HG03432 (cell line): ENCODE results near the gene RNF151.
A peak's percentile ranks its signal among the peaks of the same experiment; 100 is the strongest.
"Not testable (repeated sequence)": the region's sequence is repeated elsewhere in the genome, so short reads cannot be mapped to it uniquely, and the experiment has no call there.

Source experiments
- ATAC-seq: cut with Tn5 transposase; IDR thresholded peaks from one replicate; pipeline ENCODE4 v1.9.1; 2021; ENCODE audit warnings: mild to moderate bottlenecking, moderate library complexity; ENCODE audit not compliant: unreplicated experiment

The RNF151 gene

GRCh38 chr16:1958715-1959268 lies 7.9 kb upstream of the RNF151 start:
- ATAC-seq = no peak

GRCh38 chr16:1959269-1960039 lies 7.2 kb upstream of the RNF151 start, which contains the start of gene NDUFB10:
NDUFB10 (plus strand) TSS chr16:1959538; CDS start chr16:1959625, 87 bp downstream.
- peak; percentile 75 for ATAC-seq

- ATAC-seq = no peak
These were observed 5.7 kb upstream of the RNF151 start for GRCh38 chr16:1960665-1961630.

GRCh38 chr16:1961651-1962067 lies 5.0 kb upstream of the RNF151 start:
- no peak for ATAC-seq

GRCh38 chr16:1962161-1963153 lies 4.2 kb upstream of the RNF151 start:
- ATAC-seq = not testable (repeated sequence)

- ATAC-seq = peak; percentile 8
These were observed 2.7 kb upstream of the RNF151 start for GRCh38 chr16:1963806-1964505.

GRCh38 chr16:1964506-1965395 lies 1.9 kb upstream of the RNF151 start, which contains the start of gene RPS2:
RPS2 (minus strand) TSS chr16:1964826; CDS start chr16:1964625, 201 bp downstream.
- ATAC-seq = peak; percentile 82

GRCh38 chr16:1965396-1966001 lies 1.2 kb upstream of the RNF151 start:
- ATAC-seq = no peak

- no peak for ATAC-seq
These were observed 1.7 kb downstream of the RNF151 start for GRCh38 chr16:1968146-1968953.

- peak; percentile 77 for ATAC-seq
These were observed 5.3 kb downstream of the RNF151 start, which contains the start of gene TBL3 for GRCh38 chr16:1971796-1972489. TBL3 (plus strand) TSS chr16:1972053; CDS start chr16:1972165, 112 bp downstream.

- no peak for ATAC-seq
These were observed 5.8 kb downstream of the RNF151 start for GRCh38 chr16:1972490-1972877.

- no peak for ATAC-seq
These were observed 7.0 kb downstream of the RNF151 start for GRCh38 chr16:1973461-1974156.

GRCh38 chr16:1974157-1975070 lies 7.8 kb downstream of the RNF151 start:
- no peak for ATAC-seq

- no peak for ATAC-seq
These were observed 9.0 kb downstream of the RNF151 start for GRCh38 chr16:1975432-1976215.
